ENCODE measurements around the gene B3GNT5.

The B3GNT5 gene

DNA sequence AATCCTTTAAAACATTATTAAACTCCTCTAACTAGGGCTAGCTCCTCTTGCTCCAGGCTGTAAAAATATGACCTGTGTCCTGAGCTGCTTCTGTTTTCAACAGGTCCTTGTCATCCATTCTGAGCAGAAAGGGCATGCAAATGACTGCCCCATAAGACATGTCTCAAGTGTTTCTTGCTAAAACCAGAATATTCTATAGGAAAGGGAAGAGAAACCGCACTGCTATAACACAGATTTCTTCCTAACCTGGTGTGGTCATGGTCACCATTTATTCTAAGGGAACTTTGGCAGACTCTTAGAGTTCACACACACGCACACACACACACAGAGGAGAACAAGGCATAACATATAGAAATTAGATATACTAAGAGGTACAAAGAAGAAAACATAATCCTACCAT is 34.2 kb upstream of the B3GNT5 start:
- H3K27ac ChIP-seq: no peak overlapping the region
- H3K4me3 ChIP-seq: no peak overlapping the region
- no peak for TF ChIP-seq CTCF (IDR thresholded peaks at IDR 0.05)
- DNase-seq (ENCODE audit: low spot score): no peak

DNA sequence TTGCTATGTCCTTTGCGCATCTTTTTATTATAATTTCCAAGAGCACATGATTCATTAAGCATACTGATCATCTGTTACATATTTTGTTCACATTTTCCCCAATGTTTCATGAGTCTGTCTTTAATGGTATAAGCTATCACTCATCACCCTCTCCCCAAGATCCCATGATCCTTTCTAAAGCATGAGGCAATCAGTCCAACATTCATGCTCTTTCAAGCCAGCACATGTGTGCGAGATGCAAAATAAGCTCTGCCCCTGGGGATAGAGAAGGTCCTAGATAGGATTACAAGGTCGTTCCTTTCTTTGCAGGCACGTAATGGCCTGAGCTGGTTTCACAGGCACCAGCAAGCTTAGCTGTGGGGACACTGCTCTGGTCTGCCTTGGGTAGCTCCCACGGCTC is 32.2 kb upstream of the B3GNT5 start:
- no peak overlapping the region for H3K27ac ChIP-seq
- no peak overlapping the region for H3K4me3 ChIP-seq
- DNase-seq (ENCODE audit: low spot score): no peak
- no peak for TF ChIP-seq CTCF (IDR thresholded peaks at IDR 0.05)

GRCh38 chr3:183222631-183223235 is 30.3 kb upstream of the B3GNT5 start:
- DNase-seq (ENCODE audit: low spot score): no peak
- H3K4me3 ChIP-seq: no peak overlapping the region
- H3K27ac ChIP-seq: no peak overlapping the region
- TF ChIP-seq CTCF (IDR thresholded peaks at IDR 0.05): no peak

DNA sequence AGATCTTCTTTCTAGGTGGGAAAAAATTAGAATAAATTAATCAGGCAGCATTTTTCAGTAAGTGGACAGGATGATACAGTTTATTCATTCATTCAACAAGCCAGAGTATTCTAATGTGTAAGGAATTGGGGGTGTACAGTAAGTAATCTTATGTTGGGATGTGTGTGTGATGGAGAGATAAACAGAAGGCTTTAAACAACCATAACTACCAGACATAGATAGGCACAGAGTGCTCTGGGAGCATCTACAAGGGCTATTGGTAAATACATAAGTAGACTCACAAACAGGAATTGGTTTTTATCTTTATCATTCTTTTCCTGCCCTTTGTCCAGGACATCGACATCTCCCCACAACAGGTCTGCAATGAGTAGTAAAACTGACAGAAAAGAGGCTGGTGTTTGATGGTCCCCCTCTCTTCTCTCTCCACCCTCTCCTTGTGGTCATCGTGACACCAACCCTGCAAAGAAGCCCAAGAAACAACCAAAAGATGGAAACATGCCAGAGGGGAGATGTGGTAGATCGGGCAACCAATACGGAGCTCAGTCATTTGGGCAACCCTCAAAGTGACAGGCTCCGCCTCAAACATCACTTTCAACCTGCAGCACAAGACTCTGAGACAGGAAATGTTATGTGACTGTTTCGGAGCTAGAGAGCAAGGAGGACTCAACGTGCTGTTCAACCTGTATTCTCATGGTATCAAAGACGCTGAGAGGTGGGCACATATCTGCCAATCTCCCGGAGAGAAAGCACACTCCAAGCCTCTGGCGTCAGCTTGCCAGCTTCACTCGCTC is 28.7 kb upstream of the B3GNT5 start:
- TF ChIP-seq CTCF (IDR thresholded peaks at IDR 0.05): no peak
- no peak overlapping the region for H3K27ac ChIP-seq
- DNase-seq (ENCODE audit: low spot score): no peak
- no peak overlapping the region for H3K4me3 ChIP-seq

- TF ChIP-seq CTCF (IDR thresholded peaks at IDR 0.05): no peak
Observed at GRCh38 chr3:183226333-183226890, 26.6 kb upstream of the B3GNT5 start.

GRCh38 chr3:183227586-183227985 is 25.5 kb upstream of the B3GNT5 start:
- TF ChIP-seq CTCF (IDR thresholded peaks at IDR 0.05): no peak
- no peak overlapping the region for H3K27ac ChIP-seq
- no peak overlapping the region for H3K4me3 ChIP-seq
- no peak for DNase-seq (ENCODE audit: low spot score)

More at GRCh38 chr3:183226333-183226890, 26.6 kb upstream of the B3GNT5 start:
- no peak for DNase-seq (ENCODE audit: low spot score)
- H3K4me3 ChIP-seq: no peak overlapping the region
- H3K27ac ChIP-seq: no peak overlapping the region

All from coronary artery (tissue), 2 donors.